IPS-15b (cell line): ENCODE results near the gene ABCA9.

ENCODE experiments used
- H3K27me3 ChIP-seq: one replicate; pipeline ENCODE4 v1.6.1; 2013; ENCODE audit warnings: low read length; ENCODE audit not compliant: control insufficient read depth, insufficient read depth
- H3K36me3 ChIP-seq: one replicate; pipeline ENCODE4 v1.6.1; 2013; ENCODE audit warnings: low read length; ENCODE audit not compliant: control insufficient read depth, insufficient read depth
- H3K4me1 ChIP-seq: one replicate; pipeline ENCODE4 v1.6.1; 2013; ENCODE audit warnings: mild to moderate bottlenecking, low read length; ENCODE audit not compliant: control insufficient read depth, insufficient read depth
- H3K4me3 ChIP-seq: one replicate; pipeline ENCODE4 v1.5.1; 2013; ENCODE audit warnings: low read depth, low read length
- H3K9ac ChIP-seq: one replicate; pipeline ENCODE4 v1.6.1; 2013; ENCODE audit warnings: low read depth, mild to moderate bottlenecking, low read length
- H3K9me3 ChIP-seq: one replicate; pipeline ENCODE4 v1.6.1; 2013; ENCODE audit warnings: mild to moderate bottlenecking, low read length; ENCODE audit not compliant: control insufficient read depth, insufficient read depth

The ABCA9 gene

DNA sequence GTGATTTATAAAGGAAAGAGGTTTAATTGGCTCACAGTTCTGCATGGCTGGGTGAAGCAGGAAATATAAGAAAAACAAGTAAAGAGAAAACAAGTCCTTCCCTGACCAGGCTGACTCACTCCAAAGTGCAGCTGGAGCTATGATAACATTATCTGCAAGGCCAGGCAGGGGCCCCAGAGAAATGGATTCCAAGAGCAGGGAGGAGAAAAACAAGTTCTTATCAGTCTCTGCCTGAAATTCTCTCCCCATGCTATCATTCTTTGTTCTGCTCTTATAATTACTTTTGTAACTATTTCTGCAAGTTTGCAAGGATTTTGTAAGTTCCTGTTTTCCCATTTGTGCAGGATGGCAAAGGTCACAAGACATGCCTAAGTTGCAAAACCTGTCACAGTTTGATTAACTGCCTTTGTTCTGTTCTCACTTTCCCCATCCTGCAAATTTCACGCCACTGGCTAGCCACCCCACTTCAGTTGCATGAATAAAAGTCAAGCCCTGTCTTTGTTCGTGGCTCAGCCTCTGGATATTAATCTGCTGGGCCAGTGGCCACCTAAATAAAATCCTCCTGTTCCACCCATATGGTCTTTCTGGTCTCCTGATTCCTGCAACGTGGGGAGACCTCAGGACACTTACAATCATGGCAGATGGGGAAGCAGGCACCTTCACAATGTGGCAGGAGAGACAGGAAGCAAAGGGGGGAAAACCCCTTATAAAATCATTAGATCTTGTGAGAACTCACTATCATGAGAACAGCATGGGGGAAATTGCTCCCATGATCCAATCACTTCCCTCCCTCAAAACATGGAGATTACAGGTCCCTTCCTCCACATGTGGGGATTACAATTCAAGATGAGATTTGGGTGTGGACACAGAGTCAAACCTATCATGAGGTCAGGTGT is 13.1 kb downstream of the ABCA9 start:
- H3K4me3 ChIP-seq = no peak overlapping the region
- no peaks in the 10 kb centered on the region for H3K36me3 ChIP-seq
- no peaks in the 10 kb centered on the region for H3K4me1 ChIP-seq
- H3K27me3 ChIP-seq = no peaks in the 10 kb centered on the region
- no peaks in the 10 kb centered on the region for H3K9me3 ChIP-seq
- H3K9ac ChIP-seq = no peak overlapping the region

DNA sequence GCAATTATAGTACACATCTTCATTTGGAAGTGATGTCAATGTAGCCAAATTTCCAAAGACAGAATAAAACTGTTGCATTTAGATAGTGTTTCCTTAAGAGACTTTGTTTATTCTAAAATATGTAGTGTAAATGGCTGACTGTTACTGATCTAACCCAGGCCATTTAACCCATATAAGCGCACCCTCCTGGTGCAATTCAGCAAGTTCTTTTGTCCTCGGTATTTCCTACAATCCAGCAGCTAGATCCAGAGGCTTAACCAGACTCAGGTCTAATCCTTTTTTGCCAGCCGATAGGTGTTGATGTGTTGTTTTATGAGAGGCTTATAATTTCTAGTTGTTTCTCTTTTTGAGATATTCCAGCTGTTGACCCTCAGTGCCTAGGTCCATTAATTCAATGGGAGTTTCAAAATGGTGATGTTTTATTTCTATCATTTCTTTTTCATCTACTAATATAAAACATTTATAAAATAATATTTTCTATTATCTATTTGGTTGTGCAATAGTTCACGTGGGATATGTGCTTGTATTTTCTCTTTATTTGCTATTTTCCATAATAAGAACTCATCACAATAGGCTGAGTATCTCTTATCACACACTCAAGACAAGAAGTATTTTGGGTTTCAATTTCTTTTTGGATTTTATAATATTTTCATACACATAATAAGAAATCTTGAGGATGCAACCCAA is 14.5 kb downstream of the ABCA9 start:
- Histone ChIP-seq H3K4me1 (no peaks in the 10 kb centered on the region), H3K9ac (no peak overlapping the region), H3K27me3 (no peaks in the 10 kb centered on the region), H3K36me3 (no peaks in the 10 kb centered on the region), H3K9me3 (no peaks in the 10 kb centered on the region), H3K4me3 (no peak overlapping the region)

DNA sequence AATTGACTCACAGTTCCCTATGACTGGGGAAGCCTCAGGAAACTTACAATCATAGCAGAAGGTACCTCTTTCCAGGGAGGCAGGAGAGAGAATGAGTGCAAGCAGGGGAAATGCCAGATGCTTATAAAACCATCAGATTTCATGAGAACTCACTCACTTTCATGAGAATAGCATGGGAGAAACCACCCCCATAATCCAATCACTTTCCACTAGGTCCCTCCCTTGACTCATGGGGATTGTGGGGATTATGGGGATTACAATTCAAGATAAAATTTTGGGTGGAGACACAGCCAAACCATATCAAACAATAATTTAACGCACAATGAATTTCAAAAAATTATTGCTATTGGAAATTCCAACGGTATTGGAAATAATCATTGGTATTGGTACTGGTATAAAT is 15.1 kb downstream of the ABCA9 start:
- Histone ChIP-seq H3K4me1 (no peaks in the 10 kb centered on the region), H3K27me3 (no peaks in the 10 kb centered on the region), H3K9ac (no peak overlapping the region), H3K36me3 (no peaks in the 10 kb centered on the region), H3K4me3 (no peak overlapping the region), H3K9me3 (no peaks in the 10 kb centered on the region)

DNA sequence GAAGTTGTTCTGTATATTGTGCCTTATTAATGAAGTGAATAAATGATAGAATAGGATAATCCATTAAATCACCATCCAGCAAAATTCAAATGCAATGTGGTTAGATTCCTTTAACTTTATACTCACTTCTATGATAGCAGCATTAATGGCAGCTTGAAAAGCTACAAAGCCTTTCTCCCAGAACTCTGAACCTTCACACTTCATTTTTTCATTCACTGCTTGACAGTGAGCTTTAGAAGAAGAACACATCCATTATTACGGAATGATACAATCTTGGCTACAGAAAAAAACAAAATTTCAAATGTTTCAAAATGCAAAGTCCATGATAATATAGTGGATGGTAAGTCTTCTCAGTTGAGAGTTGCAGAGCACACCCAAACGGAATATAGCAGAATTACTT is 16.4 kb downstream of the ABCA9 start:
- Histone ChIP-seq H3K4me1 (no peaks in the 10 kb centered on the region), H3K27me3 (no peaks in the 10 kb centered on the region), H3K36me3 (no peaks in the 10 kb centered on the region), H3K4me3 (no peak overlapping the region), H3K9ac (no peak overlapping the region), H3K9me3 (no peaks in the 10 kb centered on the region)

DNA sequence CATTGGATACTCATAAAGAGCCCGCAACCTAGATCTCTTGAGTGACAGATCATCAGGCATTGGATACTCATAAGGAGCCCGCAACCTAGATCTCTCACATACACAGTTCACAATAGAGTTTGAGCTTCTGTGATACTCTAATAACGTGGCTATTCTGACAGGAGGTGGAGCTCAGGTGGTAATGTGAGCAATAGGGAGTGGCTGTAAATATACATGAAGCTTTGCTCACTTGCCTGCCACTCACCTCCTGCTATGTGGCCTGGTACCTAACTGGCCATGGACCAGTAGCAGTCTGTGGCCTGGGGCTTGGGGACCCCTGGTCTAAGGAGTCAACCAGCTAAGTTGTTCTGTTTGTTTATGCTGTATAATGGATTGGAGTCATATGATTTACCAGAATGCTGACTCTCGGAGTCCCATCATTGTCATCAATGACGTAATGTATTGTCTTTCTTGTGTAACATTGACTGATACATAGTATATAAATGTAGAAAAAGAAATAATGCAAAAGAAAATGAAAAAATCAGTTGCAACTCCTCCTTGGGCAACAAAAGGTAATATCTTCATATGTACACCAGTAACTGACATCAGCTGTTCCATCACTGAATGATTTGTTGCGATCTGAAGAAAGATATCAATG is 17.5 kb downstream of the ABCA9 start:
- Histone ChIP-seq H3K4me1 (no peaks in the 10 kb centered on the region), H3K9ac (no peak overlapping the region), H3K36me3 (no peaks in the 10 kb centered on the region), H3K9me3 (no peaks in the 10 kb centered on the region), H3K27me3 (no peaks in the 10 kb centered on the region), H3K4me3 (no peak overlapping the region)

DNA sequence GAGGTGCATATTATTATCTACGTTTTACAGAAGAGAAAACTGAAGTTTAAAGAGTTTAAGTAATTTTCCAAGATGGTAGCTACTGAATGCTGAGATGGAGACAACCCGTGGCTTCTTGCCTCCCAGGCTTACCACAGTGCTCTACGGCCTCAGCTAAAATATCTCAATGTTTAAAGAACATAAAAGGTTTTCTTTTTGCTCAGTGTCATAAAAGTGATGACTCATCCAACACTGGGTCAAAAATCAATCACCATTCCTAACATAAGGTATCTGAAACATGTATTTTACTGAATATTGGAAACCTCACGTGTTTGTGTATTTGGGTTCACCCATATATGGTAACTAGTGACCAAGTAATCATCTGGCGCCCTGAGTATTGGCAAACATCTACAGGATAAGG is 18.4 kb downstream of the ABCA9 start:
- H3K9me3 ChIP-seq = no peaks in the 10 kb centered on the region
- H3K4me1 ChIP-seq = no peaks in the 10 kb centered on the region
- no peaks in the 10 kb centered on the region for H3K27me3 ChIP-seq
- no peaks in the 10 kb centered on the region for H3K36me3 ChIP-seq
- H3K4me3 ChIP-seq = no peak overlapping the region
- no peak overlapping the region for H3K9ac ChIP-seq

DNA sequence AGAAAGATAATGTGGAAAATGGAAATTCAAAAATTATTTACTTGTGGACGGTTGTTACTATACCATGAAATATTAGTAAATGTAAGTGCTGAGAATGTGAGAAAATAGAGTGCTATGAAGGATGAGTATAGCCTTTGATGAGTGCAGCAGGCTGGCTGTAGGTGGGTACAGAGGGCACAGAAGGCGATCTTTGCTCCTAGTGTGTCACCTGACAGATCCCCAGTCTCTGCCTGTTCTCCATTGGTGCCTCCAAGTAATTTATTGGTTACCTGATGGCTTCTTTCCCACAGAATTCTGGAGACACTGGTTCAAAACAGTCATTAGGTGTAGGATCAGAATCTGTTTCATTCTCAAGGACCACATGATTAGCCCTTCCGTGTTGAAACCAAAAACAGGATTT is 28.9 kb downstream of the ABCA9 start:
- no peaks in the 10 kb centered on the region for H3K9me3 ChIP-seq
- H3K27me3 ChIP-seq = no peaks in the 10 kb centered on the region
- no peak overlapping the region for H3K4me3 ChIP-seq
- H3K4me1 ChIP-seq = no peaks in the 10 kb centered on the region
- H3K9ac ChIP-seq = no peak overlapping the region
- H3K36me3 ChIP-seq = no peaks in the 10 kb centered on the region

DNA sequence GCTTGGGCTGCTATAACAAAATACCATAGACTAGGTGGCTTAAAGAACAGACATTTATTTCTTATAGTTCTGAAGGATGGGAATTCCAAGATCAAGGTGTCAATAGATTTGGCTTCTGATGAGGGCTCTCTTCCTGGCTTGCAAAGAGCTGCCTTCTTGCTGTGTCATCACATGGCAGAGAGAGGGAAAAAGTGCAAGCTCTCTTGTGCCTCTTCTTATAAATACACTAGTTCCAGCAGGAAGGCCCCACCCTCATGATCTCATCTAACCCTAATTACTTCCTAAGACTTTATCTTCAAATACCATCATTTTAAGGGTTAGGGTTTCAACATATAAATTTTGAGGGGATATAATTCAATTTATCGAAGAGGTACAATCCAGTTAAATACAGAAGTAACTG is 30.6 kb downstream of the ABCA9 start:
- Histone ChIP-seq H3K4me1 (no peaks in the 10 kb centered on the region), H3K27me3 (no peaks in the 10 kb centered on the region), H3K9ac (no peak overlapping the region), H3K9me3 (no peaks in the 10 kb centered on the region), H3K4me3 (no peak overlapping the region), H3K36me3 (no peaks in the 10 kb centered on the region)

DNA sequence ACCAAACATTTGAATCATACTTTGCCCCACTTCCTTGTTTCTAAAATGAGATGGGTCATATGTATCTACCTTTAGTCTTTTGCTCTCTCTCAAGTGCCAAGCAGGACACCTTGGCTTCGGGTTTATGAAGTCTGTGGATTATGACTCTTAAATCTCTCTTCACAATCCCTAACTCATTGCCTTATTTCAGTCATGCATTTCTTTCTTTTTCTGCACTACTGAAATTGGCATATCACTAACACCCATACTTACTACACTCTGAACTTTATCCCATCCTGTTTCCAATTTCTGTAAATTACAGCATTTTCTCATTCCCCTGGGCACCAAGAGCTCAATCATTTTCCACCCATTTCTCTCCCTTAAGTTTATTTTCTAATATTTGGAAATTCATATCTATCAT is 42.0 kb downstream of the ABCA9 start:
- H3K4me1 ChIP-seq = no peaks in the 10 kb centered on the region
- H3K27me3 ChIP-seq = no peaks in the 10 kb centered on the region
- no peak overlapping the region for H3K9ac ChIP-seq
- H3K9me3 ChIP-seq = no peaks in the 10 kb centered on the region
- no peak overlapping the region for H3K4me3 ChIP-seq
- no peaks in the 10 kb centered on the region for H3K36me3 ChIP-seq

DNA sequence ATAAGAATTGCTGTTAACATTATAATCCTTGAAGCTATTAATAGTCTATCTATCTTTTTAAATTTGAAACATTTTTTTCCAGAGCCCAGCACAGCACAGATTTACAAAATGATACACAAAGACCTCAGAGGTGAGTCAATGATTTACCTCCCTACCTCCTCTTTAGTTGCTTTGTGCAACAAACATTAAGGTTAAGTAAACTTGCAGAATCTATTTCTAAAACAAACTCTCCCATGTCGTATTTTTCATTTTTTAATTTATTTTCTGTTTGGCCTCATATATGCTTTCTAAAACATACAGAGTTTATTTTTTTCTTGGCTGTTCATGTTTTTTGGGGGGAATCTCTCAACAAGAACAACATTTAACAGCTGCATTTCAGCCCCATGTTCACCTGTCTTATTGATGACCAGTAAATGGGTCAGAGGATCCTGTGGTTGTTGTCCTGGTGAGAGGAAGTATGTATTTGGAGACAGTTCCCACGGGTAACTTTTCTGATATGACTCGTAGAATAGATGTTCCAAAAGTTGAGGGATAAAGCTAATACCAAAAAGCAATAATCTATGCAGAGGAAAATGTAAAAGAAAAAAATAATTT is 42.6 kb downstream of the ABCA9 start:
- no peaks in the 10 kb centered on the region for H3K4me1 ChIP-seq
- H3K4me3 ChIP-seq = no peak overlapping the region
- no peaks in the 10 kb centered on the region for H3K9me3 ChIP-seq
- H3K36me3 ChIP-seq = no peaks in the 10 kb centered on the region
- H3K9ac ChIP-seq = no peak overlapping the region
- H3K27me3 ChIP-seq = no peaks in the 10 kb centered on the region

DNA sequence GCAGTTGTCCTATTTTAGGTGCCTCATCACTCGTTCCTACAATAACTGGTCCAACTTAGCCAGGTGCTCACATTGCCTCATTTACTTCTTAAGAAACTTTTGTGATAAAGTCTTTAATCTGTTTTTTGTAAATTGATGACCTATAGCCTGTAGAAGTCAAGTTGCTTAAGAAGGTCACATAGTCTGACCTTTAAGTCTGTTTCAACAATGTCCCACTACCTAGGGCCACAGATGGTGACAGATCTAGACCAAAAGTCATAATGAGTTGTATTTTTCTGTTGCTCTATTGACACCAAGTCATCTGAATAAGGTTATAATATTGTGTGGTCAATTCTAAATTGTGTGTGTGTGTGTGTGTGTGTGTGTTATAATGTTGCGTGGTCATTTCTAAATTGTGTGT is 45.1 kb downstream of the ABCA9 start:
- H3K27me3 ChIP-seq = no peaks in the 10 kb centered on the region
- H3K4me3 ChIP-seq = no peak overlapping the region
- no peaks in the 10 kb centered on the region for H3K9me3 ChIP-seq
- no peaks in the 10 kb centered on the region for H3K36me3 ChIP-seq
- no peaks in the 10 kb centered on the region for H3K4me1 ChIP-seq
- no peak overlapping the region for H3K9ac ChIP-seq
